ENCODE data around the gene PLCB1.

The PLCB1 gene

DNA sequence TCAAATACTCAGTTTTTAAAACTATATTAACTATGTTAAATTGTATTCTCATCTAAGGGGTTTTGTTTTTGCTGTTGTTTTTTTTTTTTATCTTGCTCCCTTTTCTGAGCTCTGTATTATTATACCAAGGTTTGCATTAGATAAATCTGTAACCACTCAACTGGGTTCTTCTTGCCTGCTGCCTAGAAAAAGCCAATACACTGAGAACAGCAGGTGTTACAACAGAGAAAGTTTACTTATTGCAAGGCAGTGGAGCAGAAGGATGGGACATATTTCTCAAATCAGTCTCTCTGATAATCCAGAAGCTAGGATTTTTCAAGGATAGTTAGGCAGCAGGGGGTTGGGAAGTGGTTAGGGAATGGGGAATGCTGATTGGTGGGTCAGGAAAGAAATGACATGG, 558.0 kb downstream of the PLCB1 start:
- H3K4me3 ChIP-seq (ENCODE audit: control insufficient read depth, low read depth, low read length): no peak overlapping the region
- TF ChIP-seq, protein P1, sequence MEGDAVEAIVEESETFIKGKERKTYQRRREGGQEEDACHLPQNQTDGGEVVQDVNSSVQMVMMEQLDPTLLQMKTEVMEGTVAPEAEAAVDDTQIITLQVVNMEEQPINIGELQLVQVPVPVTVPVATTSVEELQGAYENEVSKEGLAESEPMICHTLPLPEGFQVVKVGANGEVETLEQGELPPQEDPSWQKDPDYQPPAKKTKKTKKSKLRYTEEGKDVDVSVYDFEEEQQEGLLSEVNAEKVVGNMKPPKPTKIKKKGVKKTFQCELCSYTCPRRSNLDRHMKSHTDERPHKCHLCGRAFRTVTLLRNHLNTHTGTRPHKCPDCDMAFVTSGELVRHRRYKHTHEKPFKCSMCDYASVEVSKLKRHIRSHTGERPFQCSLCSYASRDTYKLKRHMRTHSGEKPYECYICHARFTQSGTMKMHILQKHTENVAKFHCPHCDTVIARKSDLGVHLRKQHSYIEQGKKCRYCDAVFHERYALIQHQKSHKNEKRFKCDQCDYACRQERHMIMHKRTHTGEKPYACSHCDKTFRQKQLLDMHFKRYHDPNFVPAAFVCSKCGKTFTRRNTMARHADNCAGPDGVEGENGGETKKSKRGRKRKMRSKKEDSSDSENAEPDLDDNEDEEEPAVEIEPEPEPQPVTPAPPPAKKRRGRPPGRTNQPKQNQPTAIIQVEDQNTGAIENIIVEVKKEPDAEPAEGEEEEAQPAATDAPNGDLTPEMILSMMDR (IDR thresholded peaks at IDR 0.05; ENCODE audit: control insufficient read depth, insufficient read depth, low read depth, low read length, missing control alignments): no peak
- no peak for DNase-seq (ENCODE audit: low read depth)

DNA sequence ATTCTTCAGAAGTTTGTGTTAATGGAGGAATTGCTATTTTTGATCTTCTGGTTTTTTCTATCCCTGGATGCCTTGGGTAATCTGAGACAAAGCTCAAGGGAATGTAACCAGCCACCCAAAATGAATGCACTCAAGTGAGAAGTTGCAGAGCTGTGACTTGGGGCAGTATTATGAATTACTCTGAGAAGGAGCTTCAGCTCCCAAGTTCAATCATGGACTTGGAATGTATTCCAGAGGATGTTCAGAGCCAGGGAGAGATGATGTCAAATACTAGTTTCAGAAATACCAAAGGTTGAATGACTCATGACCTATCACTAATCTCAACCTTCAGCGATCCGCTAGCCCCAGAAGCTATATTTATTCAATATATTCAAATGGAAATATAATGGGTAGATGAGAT, 561.6 kb downstream of the PLCB1 start:
- TF ChIP-seq, protein P1 (IDR thresholded peaks at IDR 0.05; ENCODE audit: control insufficient read depth, insufficient read depth, low read depth, low read length, missing control alignments): no peak

DNA sequence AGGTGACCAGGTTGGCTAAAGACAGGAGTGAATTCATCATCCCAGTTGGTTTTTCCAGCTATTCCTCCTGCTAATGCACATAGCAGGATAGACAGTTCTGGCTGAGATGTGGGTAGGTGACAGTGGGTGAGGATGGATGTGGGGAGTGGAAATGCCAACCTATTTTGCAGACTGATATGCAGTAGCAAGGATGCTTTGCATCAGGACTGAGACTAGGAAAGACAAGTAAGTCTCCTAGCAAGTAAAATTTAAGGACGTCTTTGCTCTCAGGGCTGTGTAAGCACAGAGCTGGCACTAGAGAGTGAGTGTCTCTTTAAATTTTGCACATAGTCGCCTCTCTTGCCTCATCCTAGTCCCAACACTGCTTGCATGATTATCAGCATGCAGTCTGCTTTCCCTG, 568.7 kb downstream of the PLCB1 start:
- no peak overlapping the region for H3K4me3 ChIP-seq (ENCODE audit: control insufficient read depth, low read depth, low read length)
- TF ChIP-seq, protein P1 (IDR thresholded peaks at IDR 0.05; ENCODE audit: control insufficient read depth, insufficient read depth, low read depth, low read length, missing control alignments): no peak
- no peak for DNase-seq (ENCODE audit: low read depth)

More for the DNA sequence above, 561.6 kb downstream of the PLCB1 start:
- peak; percentile 8 for DNase-seq (ENCODE audit: low read depth)
- H3K4me3 ChIP-seq (ENCODE audit: control insufficient read depth, low read depth, low read length): no peak overlapping the region

DNA sequence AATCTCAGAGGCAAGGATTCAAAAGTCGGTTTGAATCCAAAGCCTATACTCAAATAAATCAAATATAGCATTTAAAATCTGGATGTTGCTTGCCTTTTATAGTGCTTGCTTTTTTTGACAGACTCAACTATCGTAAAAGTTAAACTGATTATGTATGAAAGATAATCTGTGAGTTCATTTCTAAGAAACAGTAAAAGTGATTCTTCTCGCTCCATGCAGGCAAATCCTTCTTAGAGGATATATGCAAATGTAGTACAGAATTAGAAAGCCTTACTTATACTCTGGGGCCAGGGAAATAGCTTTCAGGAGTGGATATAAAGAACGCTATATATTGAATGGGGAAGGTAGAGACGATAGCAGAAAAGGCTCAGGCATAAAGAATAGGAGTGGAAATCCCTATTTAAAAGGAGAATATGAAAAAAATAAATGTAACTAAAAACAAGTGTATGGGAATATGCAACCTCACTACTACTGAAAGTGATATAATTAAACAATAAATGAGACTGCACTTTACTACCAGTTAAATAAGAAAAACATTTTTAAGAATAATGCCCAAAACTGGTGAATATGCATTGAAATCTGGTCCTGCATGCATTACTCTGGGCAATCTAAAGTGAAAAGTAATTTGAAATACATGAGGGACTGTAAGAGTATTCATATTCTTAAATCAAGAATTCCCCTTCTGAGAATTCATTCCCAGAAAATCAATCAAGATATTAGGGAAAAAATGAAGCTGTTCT, 575.1 kb downstream of the PLCB1 start:
- H3K4me3 ChIP-seq (ENCODE audit: control insufficient read depth, low read depth, low read length): no peak overlapping the region
- TF ChIP-seq, protein P1 (IDR thresholded peaks at IDR 0.05; ENCODE audit: control insufficient read depth, insufficient read depth, low read depth, low read length, missing control alignments): no peak
- no peak for DNase-seq (ENCODE audit: low read depth)

DNA sequence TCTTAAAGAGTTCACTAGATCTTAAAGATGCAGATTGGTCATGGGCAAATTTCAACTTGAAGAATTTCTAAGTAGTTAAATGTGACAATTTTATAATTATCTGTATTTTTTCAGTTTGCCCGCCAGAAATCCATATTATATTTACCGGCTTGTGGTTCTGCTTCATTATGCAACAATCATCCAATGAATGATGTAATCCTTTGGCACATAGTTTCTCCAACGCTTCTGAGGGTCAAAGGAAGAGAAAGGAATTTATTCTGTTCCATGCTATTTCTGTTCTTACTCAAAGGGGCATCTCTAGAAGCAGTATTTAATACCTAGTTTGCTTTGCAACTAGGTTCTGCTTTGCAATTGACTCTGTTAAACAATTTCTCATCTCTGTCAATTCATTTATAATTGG, 577.6 kb downstream of the PLCB1 start:
- no peak for DNase-seq (ENCODE audit: low read depth)
- TF ChIP-seq, protein P1 (IDR thresholded peaks at IDR 0.05; ENCODE audit: control insufficient read depth, insufficient read depth, low read depth, low read length, missing control alignments): no peak
- H3K4me3 ChIP-seq (ENCODE audit: control insufficient read depth, low read depth, low read length): no peak overlapping the region

DNA sequence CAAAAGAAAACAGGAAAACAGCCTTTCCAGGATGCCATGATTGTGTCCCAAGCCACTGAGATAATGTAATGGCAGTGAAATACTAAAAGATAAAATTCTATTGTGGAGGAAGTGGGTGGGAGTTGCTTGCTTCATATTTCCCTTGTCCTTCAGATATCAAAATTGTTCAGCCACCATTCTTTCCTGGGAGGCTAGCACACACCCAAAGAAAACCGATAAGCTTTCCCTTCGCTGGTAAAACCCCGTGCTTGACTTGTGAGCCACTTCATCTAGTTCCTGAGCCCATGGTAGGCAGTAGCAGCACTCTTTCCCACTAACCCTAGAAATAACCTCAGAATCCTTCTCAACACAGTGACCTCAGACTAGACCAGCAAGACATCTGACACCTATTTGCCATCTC, 579.4 kb downstream of the PLCB1 start:
- H3K4me3 ChIP-seq (ENCODE audit: control insufficient read depth, low read depth, low read length): no peak overlapping the region
- DNase-seq (ENCODE audit: low read depth): no peak
- TF ChIP-seq, protein P1 (IDR thresholded peaks at IDR 0.05; ENCODE audit: control insufficient read depth, insufficient read depth, low read depth, low read length, missing control alignments): no peak

All from AG09309 (cell line).